DOHH2 (cell line): Measurements from ENCODE around the gene DCST2.

Source experiments
- EZH2phosphoT487 ChIP-seq: fragments of 200-600 bp; sonication (generic); IDR thresholded peaks from 2 replicates; pipeline ENCODE4 v1.6.1; 2017; ENCODE audit warnings: borderline replicate concordance, mild to moderate bottlenecking, antibody characterized with exemption, low read length, moderate library complexity, mixed read lengths
- TF ChIP-seq, protein P1 (sequence below): fragments of 200-600 bp; sonication (generic); IDR thresholded peaks from one replicate; pipeline ENCODE4 v1.5.1; 2014; ENCODE audit warnings: antibody characterized with exemption, mild to moderate bottlenecking, low read depth, low read length; ENCODE audit not compliant: poor library complexity, severe bottlenecking

DNA sequence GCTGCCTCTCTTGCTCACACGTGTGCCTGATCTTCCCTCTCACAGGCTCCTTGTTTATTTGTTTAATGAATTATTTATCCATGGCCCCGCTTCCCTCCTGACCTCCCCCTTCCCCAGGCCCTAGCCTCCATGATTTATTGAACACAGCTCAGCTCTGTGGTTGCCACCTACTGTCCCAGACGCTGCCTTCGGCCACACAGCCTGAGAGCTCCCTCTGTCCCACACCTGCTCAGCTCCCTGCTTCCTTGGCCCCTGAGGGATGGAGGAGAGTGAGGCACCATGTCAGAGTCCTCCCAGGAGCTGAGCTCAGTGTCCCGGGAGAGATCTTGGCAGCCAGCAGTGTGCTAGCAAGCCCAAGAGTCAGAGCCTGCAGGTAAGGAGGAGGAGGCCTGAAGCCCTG, 42.0 kb upstream of the DCST2 start:
- TF ChIP-seq, protein P1, sequence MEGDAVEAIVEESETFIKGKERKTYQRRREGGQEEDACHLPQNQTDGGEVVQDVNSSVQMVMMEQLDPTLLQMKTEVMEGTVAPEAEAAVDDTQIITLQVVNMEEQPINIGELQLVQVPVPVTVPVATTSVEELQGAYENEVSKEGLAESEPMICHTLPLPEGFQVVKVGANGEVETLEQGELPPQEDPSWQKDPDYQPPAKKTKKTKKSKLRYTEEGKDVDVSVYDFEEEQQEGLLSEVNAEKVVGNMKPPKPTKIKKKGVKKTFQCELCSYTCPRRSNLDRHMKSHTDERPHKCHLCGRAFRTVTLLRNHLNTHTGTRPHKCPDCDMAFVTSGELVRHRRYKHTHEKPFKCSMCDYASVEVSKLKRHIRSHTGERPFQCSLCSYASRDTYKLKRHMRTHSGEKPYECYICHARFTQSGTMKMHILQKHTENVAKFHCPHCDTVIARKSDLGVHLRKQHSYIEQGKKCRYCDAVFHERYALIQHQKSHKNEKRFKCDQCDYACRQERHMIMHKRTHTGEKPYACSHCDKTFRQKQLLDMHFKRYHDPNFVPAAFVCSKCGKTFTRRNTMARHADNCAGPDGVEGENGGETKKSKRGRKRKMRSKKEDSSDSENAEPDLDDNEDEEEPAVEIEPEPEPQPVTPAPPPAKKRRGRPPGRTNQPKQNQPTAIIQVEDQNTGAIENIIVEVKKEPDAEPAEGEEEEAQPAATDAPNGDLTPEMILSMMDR, result no peak
- TF ChIP-seq EZH2phosphoT487, result no peak
